ENCODE data around the gene L3MBTL1.
"Not testable (repeated sequence)": the region's sequence is repeated elsewhere in the genome, so short reads cannot be mapped to it uniquely, and the experiment has no call there.

The L3MBTL1 gene

DNA sequence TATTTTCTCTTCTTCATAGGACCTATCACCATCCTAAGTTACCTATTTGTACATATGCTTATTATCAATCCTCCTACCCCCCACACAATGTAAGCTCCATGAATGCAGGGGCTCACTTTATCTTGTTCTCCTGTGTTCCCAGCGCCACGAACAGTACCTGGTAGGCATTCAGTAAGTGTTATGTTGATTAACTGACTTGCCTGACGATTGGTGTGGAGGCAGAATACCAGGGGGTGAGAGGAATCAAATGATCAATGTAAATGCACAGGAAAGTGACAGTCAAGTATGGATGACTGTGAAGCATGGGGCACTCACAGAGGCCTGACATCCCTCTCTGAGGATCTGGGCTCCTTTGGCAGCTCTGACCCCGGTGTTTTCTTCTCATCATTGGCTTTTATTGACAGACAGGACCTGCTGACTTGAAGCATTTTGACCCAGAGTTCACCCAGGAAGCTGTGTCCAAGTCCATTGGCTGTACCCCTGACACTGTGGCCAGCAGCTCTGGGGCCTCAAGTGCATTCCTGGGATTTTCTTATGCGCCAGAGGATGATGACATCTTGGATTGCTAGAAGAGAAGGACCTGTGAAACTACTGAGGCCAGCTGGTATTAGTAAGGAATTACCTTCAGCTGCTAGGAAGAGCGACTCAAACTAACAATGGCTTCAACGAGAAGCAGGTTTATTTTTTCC lies 77.1 kb downstream of the L3MBTL1 start:
- DNase-seq (ENCODE audit: low read depth in 3 of 3, low spot score in 1 of 3) = no peak

DNA sequence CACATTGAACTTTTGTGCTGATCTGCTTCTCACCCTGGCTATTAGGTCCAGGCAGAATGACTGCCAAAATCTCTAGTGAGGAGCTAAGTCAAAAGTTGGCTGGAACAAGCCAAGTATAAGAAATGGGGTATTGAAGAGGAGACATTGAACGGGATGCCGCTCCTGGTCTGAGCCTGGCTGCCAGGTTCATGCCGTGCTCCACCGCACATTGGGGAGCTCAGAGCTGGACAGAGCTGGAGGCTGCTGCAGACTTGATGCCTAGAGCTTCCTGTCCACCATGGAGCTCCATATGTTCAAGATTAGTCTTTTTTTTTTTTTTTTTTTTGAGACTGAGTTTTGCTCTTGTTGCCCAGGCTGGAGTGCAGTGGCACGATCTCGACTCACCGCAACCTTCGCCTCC lies 79.1 kb downstream of the L3MBTL1 start:
- no peak for DNase-seq (ENCODE audit: low read depth in 3 of 3, low spot score in 1 of 3)

DNA sequence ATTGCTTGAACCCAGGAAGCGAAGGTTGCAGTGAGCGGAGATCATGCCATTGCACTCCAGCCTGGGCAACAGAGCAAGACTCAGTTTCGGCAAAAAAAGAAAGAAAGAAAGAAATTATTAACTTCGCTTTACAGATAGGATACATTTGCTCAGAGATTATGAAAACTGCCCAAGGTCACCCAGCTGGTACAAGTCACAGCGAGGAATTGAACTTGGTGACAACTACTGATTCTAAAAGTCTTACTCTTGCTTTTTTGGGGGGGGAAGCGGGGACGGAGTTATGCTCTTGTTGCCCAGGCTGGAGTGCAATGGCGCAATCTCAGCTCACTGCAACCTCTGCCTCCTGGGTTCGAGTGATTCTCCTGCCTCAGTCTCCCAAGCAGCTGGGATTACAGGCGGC lies 81.0 kb downstream of the L3MBTL1 start:
- not testable (repeated sequence) for DNase-seq (ENCODE audit: low read depth in 3 of 3, low spot score in 1 of 3)

DNA sequence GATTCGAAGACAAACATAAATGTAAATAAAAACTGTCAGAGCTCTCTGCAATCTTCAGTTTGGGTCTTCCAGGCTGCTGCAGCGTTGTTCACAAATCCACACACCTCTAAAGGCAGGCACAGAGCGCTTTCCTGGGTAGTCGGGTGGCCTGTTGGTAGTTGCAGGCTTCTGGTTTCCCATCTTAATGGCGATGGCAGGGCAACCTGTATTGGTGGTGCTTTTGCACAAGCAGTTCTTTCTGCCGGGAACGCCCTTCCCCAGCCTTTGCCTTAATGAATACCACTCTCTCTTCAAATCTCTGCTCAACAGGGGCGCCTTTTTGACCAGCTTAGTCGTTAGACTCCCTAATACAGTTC lies 82.5 kb downstream of the L3MBTL1 start:
- no peak for DNase-seq (ENCODE audit: low read depth in 3 of 3, low spot score in 1 of 3)

DNA sequence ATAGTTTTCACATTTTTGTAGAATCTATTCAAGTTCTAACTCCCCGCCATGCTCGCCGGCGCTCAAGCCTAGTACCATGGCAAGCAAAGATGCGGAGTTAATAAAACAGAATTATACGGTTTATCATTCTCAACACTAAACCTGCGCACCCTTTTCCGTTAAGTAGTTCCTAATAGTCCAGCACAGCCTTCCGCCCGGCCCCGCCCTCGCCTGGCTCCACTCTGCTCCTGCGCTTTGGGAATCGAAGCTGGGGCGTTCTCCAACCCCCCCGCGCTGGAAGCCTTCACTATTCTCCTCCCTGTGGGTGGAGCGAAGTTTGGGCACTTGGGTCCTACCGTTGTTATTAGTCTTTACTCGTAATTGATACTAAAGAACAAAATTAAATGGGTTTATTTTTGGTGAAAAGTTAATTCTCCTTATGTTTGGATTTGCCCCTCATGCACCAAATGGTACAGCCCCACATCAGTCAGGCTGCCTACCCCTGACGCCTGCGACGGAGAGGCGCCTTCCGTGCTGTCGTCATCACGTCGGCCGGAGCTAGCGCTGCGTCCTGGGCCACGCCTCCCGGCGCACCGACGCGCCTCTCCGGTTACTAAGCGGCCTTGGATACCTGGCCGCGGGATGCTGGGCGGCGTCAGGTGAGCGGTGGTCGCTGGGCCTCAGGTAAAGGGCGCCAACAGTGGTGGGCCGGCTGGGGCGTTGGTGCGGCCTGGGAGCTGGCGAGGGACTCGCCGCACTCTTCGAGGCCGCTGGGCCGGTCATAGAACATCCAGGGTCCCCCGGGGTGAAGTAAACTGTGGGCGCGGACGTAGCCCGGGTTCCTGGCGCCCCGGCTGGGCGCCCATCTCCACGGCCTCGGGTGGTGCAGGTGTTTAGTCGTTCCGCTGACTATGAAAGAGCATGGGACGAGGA lies 83.2 kb downstream of the L3MBTL1 start, which contains the start of gene IFT52:
Gene IFT52, plus strand, starts transcription at position 546 of the 912 bp plus-strand sequence. CDS start 3,762 bp downstream, outside the sequence.
- DNase-seq (ENCODE audit: low read depth in 3 of 3, low spot score in 1 of 3) = peak; percentile 54 to 73 (median 64)
